CD4-positive, alpha-beta T cell treated with Interleukin-4 for 1 hour (primary cell): ENCODE measurements around the gene CLP1.

Source experiments
- DNase-seq, 2 donors: peaks; one replicate each; pipeline ENCODE4 v3.0.0-alpha.2; 2020 to 2022

The CLP1 gene

GRCh38 chr11:57641011-57641807 is 16.4 kb upstream of the CLP1 start:
- DNase-seq = peak; percentile 33 to 48

- DNase-seq = no peak
Observed at GRCh38 chr11:57643802-57644201, 13.8 kb upstream of the CLP1 start.

GRCh38 chr11:57644748-57645688 is 12.5 kb upstream of the CLP1 start:
- DNase-seq = peak; percentile 86 to 91

DNA sequence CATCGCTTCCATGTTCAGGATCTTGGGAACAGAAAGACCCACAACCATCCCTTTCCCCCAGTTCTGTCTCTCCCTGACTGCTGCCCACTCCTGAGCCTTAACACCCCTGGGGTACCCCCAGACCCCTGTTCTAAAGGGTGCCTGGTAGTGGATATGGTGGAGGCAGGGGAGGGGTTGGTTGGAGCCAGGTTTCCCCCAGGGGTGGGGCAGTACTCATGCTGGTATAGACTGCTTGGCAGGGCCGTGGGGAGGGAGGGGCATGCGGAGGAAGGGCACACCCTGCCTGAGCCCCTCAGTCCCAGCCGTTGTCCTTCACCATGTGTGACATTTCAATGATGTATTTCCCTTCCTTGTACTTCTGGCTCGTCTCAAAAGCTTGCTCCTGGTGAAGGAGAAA is 11.9 kb upstream of the CLP1 start:
- no peak for DNase-seq

- DNase-seq = peak in 1 of 2 donors; percentile 24
Observed at GRCh38 chr11:57646194-57646798, 11.3 kb upstream of the CLP1 start.

DNA sequence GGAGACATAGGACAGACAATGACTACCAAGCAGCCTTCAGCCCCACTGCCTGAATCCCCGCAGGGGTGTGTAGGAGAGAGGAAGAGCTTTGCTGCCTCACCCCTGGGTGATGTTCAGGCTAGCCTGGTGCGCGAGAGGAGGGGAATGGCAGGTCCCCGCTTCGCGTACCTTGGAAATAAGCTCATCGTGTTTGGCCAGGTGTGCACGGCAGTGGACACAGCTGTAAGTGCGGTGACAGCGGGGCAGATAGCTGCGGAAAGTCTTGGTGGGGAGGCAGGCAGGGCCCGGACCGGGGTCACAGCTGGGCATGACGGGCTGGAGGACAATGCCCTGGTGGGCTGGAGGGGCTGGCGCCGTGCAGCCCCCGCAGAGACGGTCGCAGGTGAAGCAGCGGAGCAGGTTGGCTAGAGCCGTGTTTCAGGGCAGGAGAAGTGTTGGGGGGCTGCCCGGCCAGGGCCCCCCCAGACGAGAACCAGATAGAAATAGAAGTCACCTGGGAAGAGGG is 10.7 kb upstream of the CLP1 start:
- DNase-seq = no peak

- no peak for DNase-seq
Observed at GRCh38 chr11:57647372-57647771, 10.2 kb upstream of the CLP1 start.

DNA sequence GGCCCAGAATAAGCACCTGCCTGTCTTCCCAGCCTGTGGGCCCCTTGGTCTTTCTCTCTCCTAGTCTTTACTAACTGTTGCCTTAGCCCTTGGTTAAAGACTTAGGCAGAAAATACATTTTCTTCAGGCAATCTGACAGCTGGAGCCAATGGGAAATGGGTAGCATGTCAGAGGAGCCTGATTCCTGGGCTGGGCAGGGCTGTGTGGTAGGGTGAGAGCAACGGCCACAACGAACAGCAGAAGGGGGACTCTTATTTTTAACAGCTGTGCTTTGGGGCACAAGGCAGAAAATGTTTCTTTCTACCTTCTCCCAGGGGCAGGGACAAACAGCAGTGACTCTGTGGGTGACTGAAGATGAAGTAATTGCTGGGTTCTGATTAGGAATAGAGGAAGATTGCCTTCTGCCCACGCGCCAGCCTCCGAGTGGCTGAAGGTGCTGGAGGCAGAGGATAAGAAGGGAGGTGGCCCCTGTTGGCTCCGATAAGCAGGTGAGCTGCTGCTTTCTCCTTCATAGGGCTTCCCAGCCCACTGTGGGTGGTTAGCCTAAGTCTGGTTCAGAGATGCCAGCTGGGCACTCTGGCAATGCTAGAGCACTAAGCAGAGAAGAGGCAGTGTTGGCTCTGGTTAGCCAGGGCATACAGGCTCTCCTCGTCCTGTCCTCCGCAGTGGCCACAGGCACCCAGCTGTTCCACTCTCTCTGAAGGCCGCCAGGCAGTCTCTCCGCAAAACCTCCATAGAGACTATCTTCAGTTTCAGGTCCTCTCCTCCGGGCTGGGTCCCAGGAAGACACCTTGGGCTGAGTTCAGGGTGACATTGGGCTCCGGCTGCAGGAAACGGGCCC is 9.4 kb upstream of the CLP1 start:
- DNase-seq = no peak

DNA sequence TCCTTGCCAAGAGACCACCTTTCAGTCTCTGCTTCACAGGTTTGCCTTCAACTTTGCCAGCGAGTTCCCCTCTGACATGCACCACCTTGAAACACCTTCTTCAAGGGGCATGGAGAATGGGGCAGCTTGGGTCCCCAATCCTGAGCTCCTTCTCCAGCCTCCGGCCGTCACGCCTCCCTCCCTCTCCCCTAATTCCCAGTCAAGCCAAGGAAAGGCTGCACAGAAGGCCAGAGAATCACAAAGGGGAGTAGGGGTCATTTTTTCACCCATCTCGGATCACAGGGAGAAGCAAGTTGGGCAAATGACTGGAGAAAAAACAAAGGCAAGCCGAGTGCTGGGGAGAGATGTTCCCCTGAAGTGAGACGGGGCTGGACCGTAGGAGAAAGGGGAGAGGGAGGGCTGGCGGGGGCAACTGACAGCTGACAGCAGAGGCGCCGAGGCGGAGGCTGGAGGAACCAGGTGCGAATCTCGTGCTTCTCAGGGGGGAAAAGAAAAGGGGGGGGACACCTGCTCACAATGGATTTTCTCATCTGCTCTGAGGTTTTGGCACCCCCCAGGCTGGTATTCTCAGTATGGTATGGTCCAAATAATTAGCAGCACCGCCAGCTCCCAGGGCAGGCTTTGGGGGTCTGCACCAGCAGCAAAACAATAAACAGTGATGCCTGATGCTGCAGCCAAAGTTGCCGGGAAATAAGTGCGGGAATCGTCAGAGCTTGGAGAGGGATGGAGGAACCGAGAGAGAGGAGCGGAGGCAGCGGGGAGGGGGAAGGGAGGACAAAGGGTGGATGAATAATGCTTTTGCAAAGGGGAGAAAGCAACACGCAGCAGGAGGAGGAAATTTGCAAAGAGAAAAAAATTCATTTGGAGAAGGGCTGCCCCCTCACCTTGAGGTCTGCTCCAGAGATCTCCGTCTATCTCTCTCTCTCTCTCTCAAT is 8.5 kb upstream of the CLP1 start:
- peak in 1 of 2 donors; percentile 28 for DNase-seq

GRCh38 chr11:57649826-57650738 is 7.5 kb upstream of the CLP1 start, which contains the start of gene YPEL4:
YPEL4 (minus strand) TSS chr11:57649912; CDS start chr11:57647107, 2,805 bp downstream.
- DNase-seq = peak; percentile 80 to 81

- no peak for DNase-seq
Observed at GRCh38 chr11:57650739-57651090, 6.8 kb upstream of the CLP1 start.

DNA sequence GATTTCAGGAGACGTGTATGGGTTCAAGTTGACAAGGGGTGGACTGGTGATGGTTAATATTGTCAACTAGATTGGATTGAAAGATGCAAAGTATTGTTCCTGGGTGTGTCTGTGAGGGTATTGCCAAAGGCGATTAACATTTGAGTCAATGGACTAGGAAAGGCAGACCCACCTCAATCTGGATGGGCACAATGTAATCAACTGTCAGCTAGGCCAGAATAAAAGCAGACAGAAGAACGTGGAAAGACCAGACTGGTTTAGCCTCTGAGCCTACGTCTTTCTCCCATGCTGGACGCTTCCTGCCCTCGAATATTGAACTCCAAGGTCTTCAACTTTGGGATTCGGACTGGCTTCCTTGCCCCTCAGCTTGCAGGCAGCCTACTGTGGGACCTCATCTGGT is 6.2 kb upstream of the CLP1 start:
- no peak for DNase-seq

DNA sequence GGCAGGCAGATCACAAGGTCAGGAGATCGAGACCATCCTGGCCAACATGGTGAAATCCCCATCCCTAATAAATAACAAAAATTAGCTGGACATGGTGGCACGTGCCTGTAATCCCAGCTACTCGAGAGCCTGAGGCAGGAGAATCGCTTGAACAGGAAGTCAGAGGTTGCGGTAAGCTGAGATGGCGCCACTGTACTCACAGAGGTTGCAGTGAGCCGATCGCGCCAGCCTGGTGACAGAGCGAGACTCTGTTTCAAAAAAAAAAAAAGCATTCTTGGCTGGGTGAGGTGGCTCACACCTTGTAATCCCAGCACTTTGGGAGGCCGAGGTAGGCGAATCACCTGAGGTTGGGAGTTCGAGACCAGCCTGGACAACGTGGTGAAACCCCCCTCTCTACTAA is 5.3 kb upstream of the CLP1 start:
- peak; percentile 41 to 57 for DNase-seq

- no peak for DNase-seq
Observed at GRCh38 chr11:57652662-57653061, 4.9 kb upstream of the CLP1 start.

GRCh38 chr11:57653163-57653562 is 4.4 kb upstream of the CLP1 start:
- no peak for DNase-seq

GRCh38 chr11:57656885-57657193 is 723 bp upstream of the CLP1 start:
- no peak for DNase-seq

GRCh38 chr11:57658023-57658361 is 430 bp downstream of the CLP1 start:
- no peak for DNase-seq

DNA sequence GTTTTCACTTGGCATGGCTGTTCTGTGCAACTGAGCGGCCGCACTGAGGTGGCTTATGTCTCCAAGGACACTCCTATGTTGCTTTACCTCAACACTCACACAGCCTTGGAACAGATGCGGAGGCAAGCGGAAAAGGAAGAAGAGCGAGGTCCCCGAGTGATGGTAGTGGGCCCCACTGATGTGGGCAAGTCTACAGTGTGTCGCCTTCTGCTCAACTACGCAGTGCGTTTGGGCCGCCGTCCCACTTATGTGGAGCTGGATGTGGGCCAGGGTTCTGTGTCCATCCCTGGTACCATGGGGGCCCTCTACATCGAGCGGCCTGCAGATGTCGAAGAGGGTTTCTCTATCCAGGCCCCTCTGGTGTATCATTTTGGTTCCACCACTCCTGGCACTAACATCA is 2.1 kb downstream of the CLP1 start:
- DNase-seq = no peak

GRCh38 chr11:57662893-57663292 is 5.3 kb downstream of the CLP1 start:
- DNase-seq = no peak

DNA sequence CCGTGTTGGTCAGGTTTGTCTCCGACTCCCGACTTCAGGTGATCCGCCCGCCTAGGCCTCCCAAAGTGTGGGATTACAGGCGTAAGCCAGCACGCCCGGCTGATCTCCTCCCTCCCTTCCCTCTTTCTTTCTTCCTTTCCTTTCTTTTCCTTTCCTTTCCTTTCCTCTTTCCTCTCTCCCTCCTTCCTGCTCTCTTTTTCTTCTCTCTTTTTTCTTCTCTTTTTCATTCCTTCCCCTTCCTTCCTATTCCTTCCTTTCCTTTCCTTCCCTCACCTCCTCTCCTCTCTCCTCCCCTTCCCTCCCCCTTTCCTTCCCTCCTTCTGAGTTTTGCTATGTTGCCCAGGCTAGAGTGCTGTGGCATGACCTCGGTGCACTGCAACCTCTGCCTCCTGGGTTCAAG is 6.4 kb downstream of the CLP1 start:
- no peak for DNase-seq
